Epidermal melanocyte (primary cell): Measurements from ENCODE around the gene TMEM178A.
"Not testable (repeated sequence)": the region's sequence is repeated elsewhere in the genome, so short reads cannot be mapped to it uniquely, and the experiment has no call there.

Experiments used
- DNase-seq: peaks from one replicate; pipeline ENCODE4 v3.0.0; 2011; ENCODE audit warnings: low spot score; ENCODE audit not compliant: insufficient read length

TMEM178A gene

DNA sequence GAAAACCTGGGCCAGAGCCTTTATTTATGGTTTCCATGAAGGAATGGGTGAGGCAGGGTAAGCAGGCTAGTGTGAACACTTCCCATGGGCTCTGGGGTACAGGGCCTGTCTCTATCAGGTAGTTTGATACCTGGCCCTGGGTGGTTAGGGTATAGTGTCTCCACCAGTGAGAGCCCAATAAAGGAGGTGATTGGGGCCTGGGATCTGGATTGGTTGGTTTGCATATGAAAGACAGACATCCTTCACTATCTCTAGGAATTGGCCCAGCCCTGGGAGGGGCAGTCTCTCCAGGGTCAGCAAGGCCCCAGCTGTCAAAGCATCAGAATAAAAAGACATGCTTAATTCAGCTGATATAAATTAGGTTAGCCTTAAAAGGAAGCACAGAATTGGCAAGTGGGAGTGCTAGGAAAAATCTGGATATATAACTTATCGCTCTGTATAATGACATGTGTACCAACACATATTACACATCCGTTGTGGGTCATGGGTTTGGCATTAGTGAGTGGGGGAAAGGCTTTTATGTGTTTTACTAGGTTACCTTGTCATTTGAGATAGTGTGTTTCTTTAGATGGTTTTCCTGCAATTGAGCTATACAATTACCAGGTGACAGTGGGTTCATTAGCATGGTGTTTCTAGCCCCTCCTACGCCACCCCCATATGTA, 18.5 kb upstream of the TMEM178A start:
- no peak for DNase-seq

DNA sequence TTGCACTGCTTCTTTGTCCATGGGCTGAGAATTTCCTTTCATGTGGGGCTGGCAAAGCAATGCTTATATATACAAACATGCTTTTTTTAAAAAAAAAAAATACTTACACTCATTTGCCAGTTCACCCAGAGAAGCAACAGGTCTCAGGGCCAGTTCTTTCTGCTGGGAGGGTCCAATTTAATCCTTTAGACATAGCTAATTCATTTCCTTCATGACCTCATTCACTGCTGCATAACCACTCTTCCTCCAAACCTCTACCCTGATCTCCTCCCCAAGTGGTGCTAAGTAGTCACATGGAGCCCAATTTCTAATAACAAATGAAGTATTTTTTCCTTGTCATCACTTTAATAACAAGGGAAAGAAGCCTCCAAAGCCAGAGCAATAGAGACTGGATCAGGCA, 17.1 kb upstream of the TMEM178A start:
- DNase-seq = no peak

DNA sequence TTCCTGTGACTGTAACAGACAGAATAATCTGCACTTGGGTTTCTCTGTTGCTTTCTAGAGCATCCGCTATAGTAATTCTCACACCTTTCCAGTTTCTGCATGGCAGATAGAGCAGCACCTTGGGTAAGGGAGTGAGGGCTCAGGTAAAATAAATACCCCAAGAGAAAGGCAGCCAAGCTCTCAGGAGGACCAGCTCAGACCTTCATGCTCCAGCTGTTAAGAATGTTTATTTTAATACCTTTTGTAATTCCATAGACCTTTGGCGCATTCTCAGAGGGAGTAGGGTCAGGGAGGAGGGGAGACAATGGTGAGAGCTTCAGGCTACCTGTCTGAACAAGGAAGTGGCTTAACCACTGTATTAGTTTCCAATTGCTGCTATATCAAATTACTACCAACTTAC, 16.2 kb upstream of the TMEM178A start:
- DNase-seq = no peak

DNA sequence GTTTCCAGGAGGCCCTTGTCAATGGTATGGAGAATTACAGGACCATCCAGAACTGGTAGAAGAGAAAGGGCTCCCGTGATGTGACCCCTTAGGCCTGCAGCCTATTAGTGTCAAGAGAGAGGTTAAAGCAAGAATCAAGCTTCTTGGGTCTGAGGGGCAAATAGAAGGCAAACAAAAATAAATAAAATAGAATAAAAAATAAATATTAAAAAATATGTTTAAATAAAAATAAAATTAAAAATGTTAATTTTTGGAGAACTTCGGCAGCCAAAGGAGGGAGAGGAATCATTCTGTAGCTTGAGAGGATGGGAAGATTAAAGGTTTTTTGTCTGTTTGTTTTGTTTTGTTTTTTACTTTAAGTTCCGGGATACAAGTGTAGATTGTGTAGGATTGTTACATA, 15.2 kb upstream of the TMEM178A start:
- DNase-seq = no peak

DNA sequence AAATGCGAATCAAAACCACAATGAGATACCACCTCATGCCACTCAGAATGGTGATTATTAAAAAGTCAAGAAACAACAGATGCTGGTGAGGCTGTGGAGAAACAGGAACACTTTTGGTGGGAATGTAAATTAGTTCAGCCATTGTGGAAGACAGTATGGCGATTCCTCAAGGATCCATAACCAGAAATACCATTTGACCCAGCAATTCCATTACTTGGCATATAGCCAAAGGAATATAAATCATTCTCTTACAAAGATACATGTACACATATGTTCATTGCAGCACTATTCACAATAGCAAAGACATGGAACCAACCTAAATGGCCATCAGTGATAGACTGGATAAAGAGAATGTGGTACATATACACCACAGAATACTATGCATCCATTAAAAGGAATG, 9.5 kb upstream of the TMEM178A start:
- not testable (repeated sequence) for DNase-seq

DNA sequence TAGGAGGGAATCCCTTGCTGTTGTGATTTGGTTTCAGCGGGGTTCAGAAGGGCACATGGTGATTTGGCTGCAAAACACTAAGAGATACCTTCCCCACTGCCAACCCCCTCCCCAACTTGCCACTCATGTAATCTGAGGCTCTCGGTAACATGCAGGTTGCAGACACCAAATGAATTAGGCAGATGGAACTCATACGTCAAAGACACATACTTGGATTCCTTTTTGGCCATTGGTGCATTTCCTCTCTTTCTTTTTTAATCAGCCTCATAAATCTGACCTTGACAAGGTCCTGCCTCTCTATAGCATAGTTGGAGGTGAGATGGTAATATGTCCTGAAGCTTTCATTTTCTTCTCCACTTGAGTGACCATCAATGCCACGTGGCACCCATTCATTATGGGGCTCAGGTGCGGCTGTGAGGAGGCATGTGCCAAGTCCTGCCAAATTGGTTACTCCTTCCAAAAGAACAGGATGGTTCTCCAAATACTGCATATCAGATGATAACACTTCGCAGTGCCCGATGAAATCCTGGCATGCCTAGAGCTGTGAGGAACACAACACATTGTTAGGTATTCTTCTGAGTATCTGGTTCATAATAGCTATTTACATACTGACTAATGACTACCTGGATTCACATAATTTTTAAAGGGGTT, 8.3 kb upstream of the TMEM178A start:
- DNase-seq = no peak

DNA sequence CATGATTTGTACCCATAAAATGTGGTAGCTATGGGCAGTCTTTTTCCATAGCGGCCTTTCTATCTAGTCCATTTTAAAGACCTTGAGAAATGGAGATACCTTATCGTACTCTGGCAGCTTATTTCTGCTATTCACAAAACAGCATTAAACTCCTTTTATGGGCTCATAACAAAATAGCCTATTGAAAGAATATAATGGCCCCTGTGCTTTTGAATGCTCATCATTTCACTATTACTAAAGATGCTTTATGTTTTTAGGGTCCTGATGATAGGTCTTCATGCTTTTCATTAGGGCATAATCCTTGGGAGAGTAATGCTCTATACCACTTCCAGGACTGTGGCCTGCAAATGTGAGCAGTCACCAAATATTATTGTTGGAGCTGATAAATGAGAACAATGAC, 7.3 kb upstream of the TMEM178A start:
- DNase-seq = no peak

DNA sequence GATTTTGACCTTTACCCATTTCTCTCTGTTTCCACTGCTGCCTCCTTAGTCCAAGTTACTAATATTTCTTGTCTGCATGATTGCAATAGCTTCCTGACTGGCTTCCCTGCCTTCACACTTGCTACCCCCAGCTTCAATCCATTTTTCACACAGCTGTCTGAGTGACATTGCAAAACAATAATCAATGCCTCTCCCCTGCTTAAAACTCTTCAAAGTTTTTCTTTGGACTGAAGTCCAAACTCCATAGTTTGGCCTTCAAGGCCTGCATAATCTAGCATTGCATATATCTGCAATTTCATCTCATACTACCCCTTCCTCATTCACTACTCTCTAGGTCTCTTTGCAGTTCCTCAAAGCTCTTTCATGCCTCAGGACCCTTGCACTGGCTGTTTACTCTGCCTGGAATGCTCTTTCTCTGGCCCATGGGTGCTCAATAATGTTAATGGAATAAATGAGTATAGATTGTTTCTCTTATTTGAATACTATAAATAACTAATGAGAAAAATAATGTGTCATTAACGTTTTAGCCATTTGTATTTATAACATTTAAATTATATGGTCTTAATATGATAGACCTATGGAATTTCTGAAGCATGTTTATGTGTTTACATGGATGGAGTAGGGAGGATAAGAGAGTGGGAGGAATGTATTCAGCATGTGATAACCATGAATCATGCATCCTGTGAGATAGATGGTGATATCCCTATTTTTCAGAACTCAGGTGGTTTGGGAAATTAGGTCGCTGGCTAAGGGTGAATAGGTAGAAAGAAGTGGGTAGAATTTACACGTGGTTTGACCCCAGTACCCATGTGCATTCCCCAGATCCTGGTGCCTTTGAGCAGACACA, 5.7 kb upstream of the TMEM178A start:
- no peak for DNase-seq

DNA sequence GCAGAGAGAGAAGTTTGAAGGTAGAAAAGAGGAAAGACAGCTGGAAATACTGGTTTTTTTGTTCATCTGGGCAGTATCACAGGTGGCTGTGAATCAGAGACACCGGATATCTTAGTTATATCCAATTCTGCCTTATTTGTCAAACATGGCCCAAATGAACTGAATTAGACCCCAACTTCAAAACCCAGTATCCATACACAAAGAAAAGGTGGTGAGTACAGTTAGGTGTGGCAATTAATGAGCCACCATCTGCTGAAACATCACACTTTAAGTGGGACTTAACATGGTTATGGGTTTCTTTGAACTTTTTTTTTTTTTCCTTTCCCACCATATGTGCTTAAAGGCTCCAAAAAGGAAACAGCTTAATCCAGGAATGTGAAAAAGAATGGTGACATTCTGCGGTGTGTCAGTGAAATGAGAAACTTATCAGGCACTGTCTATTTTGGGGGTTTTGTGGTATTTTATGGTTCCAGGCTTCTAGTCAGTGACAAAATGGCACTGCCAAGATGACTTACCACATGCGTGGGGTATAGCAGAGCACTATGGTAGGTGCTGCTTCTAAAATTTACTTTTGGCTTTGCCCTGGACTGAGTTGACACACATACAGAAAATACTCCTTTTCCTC, 5.0 kb upstream of the TMEM178A start:
- no peak for DNase-seq

DNA sequence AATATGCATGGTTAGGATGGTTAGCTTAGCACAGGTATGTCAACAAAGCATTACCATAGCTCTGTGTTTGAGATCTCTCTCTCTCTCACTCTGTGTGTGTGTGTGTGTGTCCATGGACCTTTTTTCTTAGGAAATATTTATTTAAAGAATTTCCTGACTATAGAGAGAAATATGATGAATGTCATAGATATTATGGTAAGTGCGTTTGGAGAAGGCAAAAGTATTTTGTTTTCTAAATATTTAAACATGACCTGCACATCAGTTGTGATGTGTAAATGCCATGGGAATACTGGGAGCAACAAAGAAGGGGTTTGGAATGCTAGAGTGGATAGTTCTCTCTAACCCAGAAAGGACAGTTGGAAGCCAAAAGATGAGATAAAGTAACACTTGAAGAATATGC, 3.9 kb upstream of the TMEM178A start:
- DNase-seq = no peak

DNA sequence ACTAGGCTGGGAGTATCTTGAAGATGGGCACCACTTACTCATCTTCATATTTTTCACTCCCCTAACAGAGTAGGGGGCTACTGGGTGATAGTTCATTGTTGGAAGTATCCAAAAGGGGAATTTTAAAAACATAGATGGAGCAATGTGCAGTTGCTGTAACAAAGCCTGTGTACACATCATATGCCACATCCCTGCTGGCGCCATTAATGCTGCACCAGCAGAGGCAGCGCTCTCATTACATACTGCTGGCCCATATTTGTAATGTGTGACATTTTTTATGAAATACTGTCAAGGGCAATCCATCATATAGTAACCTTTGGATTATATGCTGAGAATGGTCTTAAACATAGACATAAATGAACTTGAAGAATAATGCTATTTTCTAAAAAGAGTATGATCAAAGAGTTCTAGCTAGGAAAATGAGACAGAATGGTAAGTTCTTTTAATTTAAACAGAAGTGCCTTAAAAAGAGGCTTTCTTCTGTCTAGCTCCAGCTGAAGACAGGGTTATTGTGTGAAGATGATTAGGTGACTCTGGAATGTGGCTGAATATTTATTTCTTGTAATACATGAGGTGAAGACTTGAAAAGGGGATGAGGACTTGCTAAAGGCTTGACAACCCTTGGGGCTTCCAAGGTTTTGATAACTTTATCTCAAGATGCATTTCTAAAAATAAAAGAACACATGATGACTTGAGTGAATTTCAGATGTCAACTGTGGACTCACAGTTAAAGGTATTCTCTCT, 2.4 kb upstream of the TMEM178A start:
- DNase-seq = no peak

DNA sequence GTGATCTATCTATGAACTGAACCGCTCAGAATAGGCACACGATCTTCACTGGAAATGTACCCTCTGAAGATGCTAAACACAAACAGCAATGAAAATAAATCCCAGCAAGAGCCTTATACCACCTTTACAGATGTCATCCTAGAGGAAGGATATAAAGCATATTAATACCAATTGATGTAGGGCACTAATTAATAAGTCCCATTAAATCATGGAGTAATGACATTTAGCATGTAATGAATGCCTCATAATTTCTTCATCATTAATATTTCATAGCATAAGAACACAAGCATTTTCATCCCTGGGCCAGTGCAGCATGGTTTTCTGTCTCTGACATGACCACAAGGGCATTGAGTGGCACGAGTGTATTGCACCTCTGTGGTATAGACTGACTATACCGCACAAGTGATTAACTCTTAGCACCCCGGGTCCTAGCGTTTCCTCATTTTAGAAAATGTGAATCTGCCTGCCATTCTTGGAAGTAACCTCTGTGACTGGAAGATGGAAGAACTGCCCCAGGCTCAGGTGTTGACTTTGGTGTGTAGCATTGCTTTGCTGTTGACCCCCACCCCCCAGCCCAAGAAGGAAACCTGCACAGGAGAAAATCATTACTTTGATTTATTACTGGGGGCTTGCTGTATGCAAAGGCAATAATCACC, 1.4 kb upstream of the TMEM178A start:
- no peak for DNase-seq

DNA sequence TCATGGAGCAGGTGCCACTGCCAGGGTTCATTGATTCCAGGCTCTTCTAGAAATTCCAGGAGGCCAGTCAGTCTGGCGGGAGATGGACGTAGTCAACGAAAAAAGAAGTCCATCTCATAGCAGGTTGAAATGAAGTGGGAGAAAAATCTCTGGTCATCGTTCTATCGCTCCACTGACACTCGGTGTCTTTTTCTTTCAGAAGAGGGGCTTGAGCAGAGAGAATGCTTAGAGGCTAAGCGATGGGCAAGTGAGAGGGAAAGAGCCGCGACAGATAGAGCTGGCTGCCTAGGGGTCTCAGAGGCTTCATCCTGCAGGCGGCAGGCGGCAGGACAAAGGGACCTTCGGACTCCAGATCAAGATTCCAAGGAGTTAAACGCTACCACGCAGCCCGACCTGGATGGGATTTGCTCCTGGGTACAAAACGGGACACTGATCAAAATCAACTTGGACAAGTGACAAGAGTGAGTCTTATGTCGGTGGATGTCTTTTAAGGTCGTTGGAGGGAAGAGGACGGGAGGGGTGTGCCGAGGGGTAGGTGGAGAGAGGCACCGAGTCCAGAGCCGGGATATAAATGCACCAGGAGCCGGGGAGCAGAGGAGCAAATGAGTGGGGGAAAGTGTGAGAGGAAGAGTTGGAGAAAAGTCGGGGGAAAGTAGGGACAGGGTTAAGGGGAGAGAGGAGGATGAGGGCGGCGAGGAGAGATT, 677 bp upstream of the TMEM178A start:
- no peak for DNase-seq

DNA sequence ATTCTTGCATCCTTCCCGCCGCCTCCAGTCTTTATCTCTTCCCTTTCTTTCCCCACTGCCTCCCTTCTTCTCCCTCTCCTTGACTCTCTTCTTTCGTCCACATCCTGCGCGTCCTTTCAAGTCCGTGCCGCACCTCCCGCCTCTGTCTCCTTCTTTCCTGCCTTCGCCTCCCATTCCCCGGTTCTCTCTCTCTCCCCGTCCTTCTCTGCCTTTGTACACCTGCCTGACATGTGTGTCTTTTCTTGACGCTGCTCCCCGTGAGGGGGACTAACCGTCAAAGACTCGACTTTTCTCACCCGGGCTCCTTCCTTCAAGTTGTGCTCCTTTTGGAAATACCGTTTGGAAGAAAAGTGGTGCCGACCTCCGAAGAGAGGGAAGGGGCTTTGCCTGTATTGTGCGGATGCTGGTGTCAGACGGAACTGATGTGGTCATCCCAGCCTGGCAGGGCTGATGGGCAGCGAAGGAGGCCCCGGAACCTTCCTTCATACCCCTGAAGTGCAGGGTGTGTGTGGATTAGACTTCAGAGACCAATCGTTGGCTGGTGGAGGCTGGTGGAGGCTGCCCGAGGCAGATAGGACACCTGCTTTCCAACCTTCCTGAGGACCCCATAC, 879 bp downstream of the TMEM178A start:
- no peak for DNase-seq

DNA sequence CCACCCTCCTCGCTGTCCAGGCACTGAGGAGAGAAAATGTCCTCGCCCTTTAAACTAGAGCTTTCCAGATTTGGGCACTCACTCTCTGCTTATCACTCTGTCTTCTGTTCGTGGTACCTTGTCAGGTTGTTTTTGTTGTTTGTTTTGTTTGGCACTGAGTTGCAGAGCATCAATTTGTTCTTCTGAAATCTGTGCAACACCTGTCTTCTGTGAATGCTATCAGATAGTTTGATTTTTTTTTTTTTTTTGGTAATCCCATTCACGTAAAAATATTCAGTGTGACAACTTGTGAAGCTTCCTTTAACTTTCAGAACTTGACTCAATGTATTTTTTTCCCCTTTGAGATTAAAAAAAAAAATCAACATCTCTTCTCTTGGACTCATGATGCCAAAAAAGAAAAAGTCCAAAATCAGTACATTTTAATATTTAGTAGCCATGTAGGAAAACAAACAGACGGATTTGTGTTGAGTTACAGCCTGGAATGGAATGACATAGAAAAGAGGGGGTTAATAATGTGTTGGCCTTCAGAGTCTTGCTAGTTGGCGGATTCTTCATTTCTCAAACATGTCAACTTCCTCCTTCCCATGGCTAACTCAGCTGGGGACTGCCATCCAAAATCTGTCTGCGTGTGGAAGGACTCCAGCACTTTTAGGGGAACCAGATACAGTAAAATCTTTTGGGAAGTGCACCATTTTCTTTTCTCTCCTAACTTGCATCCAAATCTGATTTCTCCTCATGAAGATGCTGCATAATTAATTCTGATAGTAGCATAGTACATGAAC, 1.6 kb downstream of the TMEM178A start:
- no peak for DNase-seq

DNA sequence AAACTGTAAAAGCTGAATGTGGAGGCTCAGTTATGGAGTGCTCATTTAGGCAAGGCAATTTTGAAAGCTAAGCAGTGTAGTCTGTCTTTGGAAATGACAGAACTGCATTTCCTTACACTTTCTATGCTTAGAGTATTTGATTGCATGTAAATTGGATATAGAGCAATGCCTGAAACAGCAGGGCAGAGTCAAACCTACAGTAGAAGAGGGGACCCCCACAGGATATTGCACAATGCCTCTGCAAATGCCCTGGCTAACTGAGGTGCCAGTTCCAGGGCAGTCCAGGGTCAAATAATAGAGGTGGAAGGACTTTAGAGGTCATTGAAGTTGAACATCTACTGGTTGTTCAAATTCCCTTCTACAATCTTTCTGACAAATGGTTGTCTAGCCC, 2.2 kb downstream of the TMEM178A start:
- no peak for DNase-seq

DNA sequence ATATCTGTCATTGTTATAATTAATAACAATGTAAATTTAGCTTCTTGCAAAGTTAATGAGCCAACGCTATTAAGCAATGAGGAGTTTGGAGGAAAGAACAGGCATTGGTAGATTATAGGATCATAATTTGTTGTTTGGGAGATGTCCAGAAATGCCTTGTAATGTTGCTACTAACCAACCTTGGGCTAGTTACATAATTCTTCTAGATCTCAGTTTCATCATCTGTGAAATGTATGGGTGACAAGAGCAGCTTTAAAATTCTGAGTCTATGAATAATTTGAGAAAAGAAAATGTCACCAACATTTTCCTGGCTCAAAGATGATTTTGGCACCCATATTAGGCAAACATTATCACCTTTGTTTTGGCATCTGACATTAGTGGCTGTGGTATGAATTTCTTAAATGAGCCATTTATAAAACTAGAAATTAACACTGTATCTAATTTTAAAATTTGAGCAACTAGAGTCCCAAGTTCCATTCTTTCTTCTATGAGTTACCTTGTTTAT, 2.9 kb downstream of the TMEM178A start:
- DNase-seq = no peak

DNA sequence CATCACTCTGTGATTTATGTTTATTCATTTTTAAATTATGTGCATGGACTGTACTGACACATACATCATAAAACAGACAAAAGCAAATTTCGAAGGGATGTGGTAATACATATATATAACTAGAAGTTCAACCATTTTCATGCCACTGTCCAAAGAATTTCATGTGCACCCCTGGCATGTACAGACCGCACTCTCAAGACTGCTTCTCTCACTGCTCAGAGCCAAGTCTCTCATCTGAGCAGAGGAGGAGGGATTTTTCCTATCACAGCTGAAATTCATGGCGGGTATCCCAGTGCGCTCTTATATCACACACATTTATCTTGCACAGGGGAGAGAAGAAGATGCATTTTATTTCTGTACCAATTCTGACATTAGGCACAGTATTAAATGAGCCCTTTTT, 5.9 kb downstream of the TMEM178A start:
- no peak for DNase-seq

DNA sequence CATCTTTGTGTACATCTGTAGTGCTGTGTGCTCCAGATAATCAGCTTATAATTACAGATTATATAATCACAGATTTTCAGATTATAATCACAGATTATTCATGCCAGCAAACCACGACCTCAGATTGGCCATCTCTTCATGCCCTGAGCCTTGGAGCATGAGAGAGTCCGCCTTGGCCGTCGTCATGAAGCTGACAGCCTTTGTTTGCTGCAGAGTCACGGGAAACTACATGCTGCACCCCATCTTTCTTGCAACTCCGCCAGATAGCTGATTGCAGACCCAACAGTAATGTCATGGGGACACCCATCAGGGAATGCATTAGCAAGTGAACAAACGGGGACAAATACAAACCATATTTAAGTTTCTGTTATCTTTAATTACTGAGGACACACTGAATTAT, 7.3 kb downstream of the TMEM178A start:
- DNase-seq = no peak
